HuH-7.5 (cell line): ENCODE data around the gene PNCK.

Experiments used
- DNase-seq: peaks from one replicate; pipeline ENCODE4 v3.0.0; 2011; ENCODE audit warnings: low spot score

PNCK gene

DNA sequence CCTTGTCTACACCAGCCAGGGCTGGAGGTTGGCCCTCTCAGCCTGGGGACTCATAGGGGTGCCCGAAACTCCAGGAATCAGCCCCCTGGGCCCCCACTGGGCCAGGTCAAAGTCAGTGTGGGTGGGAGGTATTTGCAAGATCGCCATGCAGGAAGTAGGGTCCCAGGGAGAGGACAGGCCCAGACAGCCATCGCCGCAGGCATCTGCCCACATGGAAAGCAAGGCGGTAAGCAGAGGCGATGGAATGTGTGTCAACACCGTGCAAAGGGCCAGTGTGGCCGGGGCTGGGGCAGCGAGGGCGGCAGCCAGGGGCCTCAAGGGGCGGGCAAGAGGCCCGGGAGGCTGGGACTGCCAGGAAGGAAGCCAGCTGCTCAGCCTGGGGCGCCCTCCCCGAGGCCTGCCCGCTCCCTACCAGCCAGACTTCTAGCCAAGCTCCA lies 45.9 kb downstream of the PNCK start:
- no peak for DNase-seq

DNA sequence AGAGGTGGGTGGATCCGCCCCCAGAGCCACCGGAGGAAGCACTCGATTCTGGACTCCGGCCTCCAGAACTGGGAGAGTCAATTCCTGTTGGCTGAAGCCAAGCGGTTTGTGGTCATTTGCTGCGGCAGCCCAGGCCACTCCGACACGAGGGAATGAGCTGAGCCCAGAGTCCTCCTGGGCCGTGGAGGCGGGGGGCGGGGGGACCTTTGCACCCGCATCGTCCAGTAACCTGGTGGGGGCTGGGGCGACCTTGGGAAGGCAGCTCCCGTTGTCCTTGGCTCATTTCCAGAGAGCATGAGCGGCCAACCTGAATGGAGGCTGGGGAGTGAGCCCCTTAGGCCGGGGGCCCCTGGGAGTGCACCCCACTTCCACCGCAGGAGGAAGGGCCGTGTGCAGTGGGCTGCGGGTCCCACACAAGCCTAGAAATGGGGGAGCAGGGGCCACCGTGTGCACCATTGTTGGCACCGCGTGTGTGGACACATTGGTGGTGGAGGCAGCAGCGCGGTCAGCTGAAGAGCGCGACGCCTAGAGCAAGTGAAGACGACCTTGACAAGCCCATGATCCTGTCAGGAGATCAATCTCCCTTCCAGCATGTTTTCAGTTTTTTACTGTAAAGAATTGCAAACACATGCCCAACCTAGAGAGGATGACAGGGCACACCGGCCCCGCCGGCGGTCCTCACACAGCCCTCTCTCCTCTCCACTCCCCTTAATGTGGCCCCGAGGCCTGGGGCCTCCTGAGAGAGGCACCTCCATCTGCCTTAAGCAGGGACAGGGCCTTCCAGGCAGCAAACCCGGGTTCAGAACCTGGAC lies 46.5 kb downstream of the PNCK start:
- no peak for DNase-seq

DNA sequence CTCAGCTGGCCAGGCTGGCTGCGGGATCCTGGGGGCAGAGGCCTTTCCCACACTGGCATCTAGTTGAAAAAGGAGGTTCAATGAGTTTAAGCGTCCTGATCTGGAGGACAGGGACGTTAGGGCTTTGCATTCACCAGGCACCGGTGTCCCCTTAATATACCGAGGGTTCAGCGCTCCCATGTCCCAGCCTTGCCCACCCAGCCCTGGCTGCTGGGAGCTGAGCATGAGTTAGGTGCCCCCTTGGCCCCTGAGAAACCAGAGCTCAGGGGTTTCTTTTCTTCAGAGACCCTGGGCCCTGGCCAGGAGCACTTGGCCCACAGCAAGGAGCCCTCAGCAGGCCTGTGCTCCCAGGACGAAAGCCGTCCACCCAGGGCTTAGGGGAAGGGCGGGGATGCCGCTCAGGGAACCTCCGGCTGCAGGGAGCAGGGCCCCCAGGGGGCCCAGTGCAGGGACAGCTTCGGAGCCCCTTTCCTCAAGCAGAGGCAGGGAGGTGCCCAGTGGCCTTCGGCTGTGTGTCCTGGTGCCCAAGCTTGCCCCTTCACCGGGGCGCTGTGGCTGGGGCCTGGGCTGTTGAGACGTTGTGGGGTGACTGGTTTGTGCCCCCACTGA lies 47.5 kb downstream of the PNCK start:
- no peak for DNase-seq

- DNase-seq: no peak
These were observed 48.2 kb downstream of the PNCK start for GRCh38 chrX:153625271-153626024.

DNA sequence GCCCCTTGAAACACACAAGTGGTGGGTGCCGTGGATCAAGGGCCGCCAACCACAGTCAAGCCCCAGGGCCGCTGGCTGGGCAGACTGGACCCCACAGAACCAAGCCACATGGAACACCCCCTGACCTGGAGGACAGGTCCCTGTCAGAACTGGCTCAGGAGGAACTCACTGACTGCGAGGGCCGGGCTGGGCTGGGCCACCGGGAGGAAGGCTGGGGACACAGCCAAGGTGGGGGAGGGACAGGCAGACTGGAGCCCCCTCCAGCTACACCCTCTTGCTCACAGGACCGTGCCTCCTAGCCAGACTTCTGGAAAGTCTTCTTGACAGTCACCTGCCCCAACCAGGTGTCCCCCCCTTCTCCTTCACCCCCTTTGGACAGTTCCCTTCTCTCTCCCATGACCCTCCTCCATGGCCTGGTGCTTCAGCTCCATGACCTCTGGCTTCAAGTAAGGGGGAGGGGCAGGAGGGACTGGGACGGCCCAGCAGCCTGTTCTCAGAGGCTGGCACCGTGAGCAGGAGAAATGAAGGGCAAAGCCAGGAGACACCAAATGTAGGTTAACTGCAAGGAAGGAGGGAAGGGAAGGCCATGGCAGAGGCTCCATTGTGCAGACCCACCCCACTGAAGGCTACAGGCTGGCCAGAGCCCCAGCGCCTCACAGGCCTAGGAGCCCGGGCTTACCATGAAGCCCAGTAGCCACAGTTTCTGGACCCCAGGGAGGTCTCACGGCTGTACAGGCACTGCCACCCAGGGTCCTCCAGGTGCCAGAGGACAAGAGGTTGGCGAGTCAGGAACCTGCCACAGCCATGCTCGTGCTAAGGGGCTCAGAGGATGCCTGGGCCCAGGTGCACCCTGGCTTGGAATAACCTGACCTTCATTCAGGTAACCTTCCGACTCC lies 49.2 kb downstream of the PNCK start:
- DNase-seq: no peak

DNA sequence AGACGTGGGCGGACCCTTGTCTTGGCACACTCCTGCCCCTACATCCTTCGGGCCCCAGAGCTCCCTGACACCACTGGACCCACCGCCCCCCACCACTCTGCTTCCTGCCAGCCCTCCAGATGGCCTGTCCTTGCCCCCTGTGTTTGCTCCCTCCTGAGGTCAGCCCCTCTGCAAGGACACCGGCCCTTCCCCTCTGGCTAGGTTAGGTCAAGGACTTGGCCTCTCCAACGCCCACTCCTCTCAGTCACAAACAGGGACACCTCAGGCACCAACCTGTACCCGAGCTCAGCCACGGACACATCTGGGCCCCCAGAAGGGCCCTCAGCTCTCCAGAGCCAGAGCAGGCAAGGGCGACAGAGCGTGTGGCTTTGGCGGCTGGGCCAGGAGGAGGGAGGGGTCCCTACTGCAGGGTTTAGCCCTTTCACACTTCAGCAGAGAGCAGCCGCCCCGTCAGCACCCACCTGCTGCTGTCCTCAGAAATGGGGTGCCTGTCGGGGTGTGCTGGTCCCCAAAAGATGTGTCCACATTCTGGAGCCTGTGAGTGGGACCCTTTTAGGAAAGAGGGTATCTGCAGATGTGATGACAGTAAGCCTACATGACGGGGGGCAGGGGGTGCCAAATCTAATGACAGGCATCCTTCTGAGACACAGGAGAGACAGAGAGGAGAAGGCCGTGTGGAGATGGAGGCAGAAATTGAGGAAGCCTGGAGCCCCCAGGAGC lies 50.1 kb downstream of the PNCK start:
- no peak for DNase-seq

DNA sequence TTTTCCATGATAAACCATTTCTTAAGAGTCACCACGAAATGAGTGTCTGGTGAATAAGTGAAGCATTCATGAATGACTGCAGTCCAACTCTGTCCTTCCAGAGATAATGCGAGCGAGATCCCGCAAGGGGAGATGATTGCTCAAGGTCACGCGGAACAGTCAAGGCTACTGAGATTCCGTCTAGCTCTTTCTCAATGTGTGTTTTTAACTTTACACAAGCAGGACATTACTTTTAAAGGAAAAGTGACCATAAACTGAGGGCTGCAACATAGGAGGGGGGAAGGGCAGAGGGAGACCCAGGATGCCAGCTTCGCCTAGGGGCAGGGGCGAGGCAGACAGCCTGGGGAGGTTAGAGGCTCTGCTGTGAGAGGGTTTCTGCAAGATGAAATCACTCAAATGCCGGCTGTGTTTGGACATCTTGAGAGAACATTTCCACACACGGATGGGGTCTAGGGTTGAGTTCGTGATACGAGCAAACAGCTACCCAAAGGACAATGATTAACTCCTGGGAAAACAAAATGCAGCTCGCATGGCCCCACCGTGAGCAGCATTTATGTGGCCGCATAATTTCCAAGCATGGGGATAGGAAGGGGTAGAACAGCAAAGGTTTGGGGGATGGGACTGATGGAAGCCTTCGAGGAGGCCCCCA lies 50.8 kb downstream of the PNCK start:
- peak; percentile 66 for DNase-seq

- DNase-seq: no peak
These were observed 51.5 kb downstream of the PNCK start for GRCh38 chrX:153621949-153622598.

DNA sequence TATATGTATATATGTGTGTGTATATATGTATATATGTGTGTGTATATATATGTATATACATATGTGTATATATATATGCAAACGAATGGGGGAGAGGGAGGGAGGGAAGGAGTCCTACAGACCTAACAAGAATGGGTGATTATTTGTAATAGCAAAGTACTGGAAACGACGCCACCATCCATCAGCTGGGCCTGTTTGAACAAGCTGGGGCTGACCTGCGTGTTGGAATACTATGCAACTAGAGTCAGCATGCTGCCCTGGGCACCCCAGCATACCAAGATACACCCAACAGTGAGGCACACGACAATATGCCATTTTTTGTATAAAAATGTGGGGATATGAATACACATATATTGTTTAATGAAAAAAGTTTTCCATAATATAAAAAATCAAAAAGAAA lies 53.0 kb downstream of the PNCK start:
- DNase-seq: no peak
